K562 (cell line): ENCODE results near the gene OSTF1. TPM values are rescaled to one million over a fixed set of nuclear protein-coding genes. Genes with fewer than 3 reads are reported as not detected.

ENCODE experiments used
- ATAC-seq: fragments of 200-7000 bp; cut with Tn5 transposase; 3 replicates; pipeline ENCODE4 v1.9.1; 2020; ENCODE audit warnings: moderate library complexity
- BruUV-seq: library from RNA; stranded (reverse); fragments of 400-500 nt; replicated peaks from 2 replicates; lab custom pipeline; 2021; lab: Mats Ljungman, UMichigan
- CTCF ChIA-PET: fragments of 300-600 bp; formaldehyde crosslinking; extraction: SDS; loops from one replicate; lab custom pipeline; 2021; ENCODE audit warnings: low intra/inter-chr PET ratio; lab: Yijun Ruan, JAX
- POLR2A ChIA-PET: fragments of 300-600, 350-650 bp; sonication (Branson Sonifier 250); formaldehyde crosslinking; extraction: SDS; loops from one replicate; lab custom pipeline; 2021; ENCODE audit warnings: antibody characterized with exemption, inconsistent platforms; lab: Yijun Ruan, JAX
- DNase-seq, 4 experiments: peaks; one replicate each; pipeline versions ENCODE4 v3.0.0 to v3.0.0-alpha.2; 2011 to 2018; ENCODE audit warnings: low spot score in 3 of 4, mixed read lengths in 3 of 4; ENCODE audit errors: extremely low read depth in 1 of 4
- FAIRE-seq: peaks from 2 replicates; lab custom pipeline; 2011; peaks lifted over from hg19 to GRCh38; lab: Jason Lieb, UNC
- H2AFZ ChIP-seq: 2 replicates; pipeline ENCODE4 v1.6.0; 2011; ENCODE audit warnings: low read depth, low read length, control low read depth, inconsistent platforms
- H3K27ac ChIP-seq: fragments of 200-600 bp; 3 replicates; pipeline ENCODE4 v1.8.0; 2011; ENCODE audit warnings: low read depth, mild to moderate bottlenecking, control low read depth, inconsistent platforms, low read length, moderate library complexity, mixed read lengths; ENCODE audit errors: extremely low read depth
- H3K27me3 ChIP-seq, 2 experiments: fragments of 300-600 bp in 1 of 2; 2 replicates in 1 of 2; 3 replicates in 1 of 2; pipeline versions ENCODE4 v1.6.0 to v1.8.0; 2011; ENCODE audit warnings: inconsistent platforms in 2 of 2, low read length in 2 of 2, mild to moderate bottlenecking in 1 of 2, mixed read lengths in 1 of 2, moderate library complexity in 1 of 2; ENCODE audit not compliant: control insufficient read depth in 2 of 2, insufficient read depth in 2 of 2
- H3K36me3 ChIP-seq: fragments of 300-600 bp; 3 replicates; pipeline ENCODE4 v1.8.0; 2011; ENCODE audit warnings: mild to moderate bottlenecking, low read length, inconsistent platforms; ENCODE audit not compliant: control insufficient read depth, insufficient read depth
- H3K4me1 ChIP-seq, 2 experiments: fragments of 200-600 bp in 1 of 2; replicated peaks in 1 of 2; 2 replicates in 1 of 2; 3 replicates in 1 of 2; pipeline versions ENCODE4 v1.5.1 to v1.8.0; 2011; ENCODE audit warnings: inconsistent platforms in 2 of 2, low read length in 2 of 2, mild to moderate bottlenecking in 1 of 2, mixed read lengths in 1 of 2, moderate library complexity in 1 of 2; ENCODE audit not compliant: control insufficient read depth in 2 of 2, insufficient read depth in 2 of 2
- H3K4me2 ChIP-seq: 2 replicates; pipeline ENCODE4 v1.6.1; 2011; ENCODE audit warnings: low read length, control low read depth, inconsistent platforms, mixed read lengths; ENCODE audit not compliant: insufficient read depth
- H3K4me3 ChIP-seq: fragments of 200-600 bp; sonication (generic), shearing (Covaris generic); 2 replicates; pipeline ENCODE4 v1.5.1; 2016; ENCODE audit warnings: control low read depth, inconsistent platforms
- H3K79me2 ChIP-seq: fragments of 200-600 bp; 3 replicates; pipeline ENCODE4 v1.8.0; 2011; ENCODE audit warnings: low read length, inconsistent platforms; ENCODE audit not compliant: control insufficient read depth, insufficient read depth
- H3K9ac ChIP-seq, 2 experiments: 2 replicates each; pipeline versions ENCODE4 v1.6.0 to v1.6.1; 2011; ENCODE audit warnings: low read depth in 2 of 2, low read length in 2 of 2, control low read depth in 1 of 2, inconsistent platforms in 1 of 2, mild to moderate bottlenecking in 1 of 2, mixed read lengths in 1 of 2; ENCODE audit not compliant: insufficient read depth in 1 of 2
- H3K9me1 ChIP-seq: one replicate; pipeline ENCODE4 v1.6.0; 2011; ENCODE audit warnings: inconsistent platforms, mild to moderate bottlenecking, low read length, moderate library complexity; ENCODE audit not compliant: control insufficient read depth, insufficient read depth
- H3K9me3 ChIP-seq: replicated peaks from 2 replicates; pipeline ENCODE4 v1.5.1; 2011; ENCODE audit warnings: low read depth, low read length, inconsistent platforms; ENCODE audit not compliant: control insufficient read depth, insufficient read depth
- H4K20me1 ChIP-seq: replicated peaks from 2 replicates; pipeline ENCODE4 v1.6.1; 2011; ENCODE audit warnings: low read length, inconsistent platforms, mixed read lengths; ENCODE audit not compliant: control insufficient read depth, insufficient read depth
- CBX3 ChIP-seq, 2 experiments: IDR thresholded peaks; 1 replicate in 1 of 2; 2 replicates in 1 of 2; pipeline ENCODE4 v1.6.1; 2012; ENCODE audit warnings: inconsistent platforms in 2 of 2, low read length in 2 of 2, borderline replicate concordance in 1 of 2, control low read depth in 1 of 2
- CHCHD3 ChIP-seq: fragments of 250-450 bp; sonication (Bioruptor Pico); IDR thresholded peaks from 2 replicates; pipeline ENCODE4 v2.1.2; 2022; ENCODE audit warnings: mild to moderate bottlenecking
- CTCF ChIP-seq, 3 experiments: IDR thresholded peaks in 2 of 3; conservative IDR thresholded peaks in 1 of 3; 2 replicates each; pipeline ENCODE4 v1.5.1; 2011 to 2012; ENCODE audit warnings: low read length in 3 of 3, mild to moderate bottlenecking in 3 of 3, control low read depth in 2 of 3, improper control_type of control experiment in 1 of 3, inconsistent platforms in 1 of 3, low read depth in 1 of 3, mixed read lengths in 1 of 3, moderate library complexity in 1 of 3; ENCODE audit not compliant: insufficient read depth in 2 of 3
- DDX20 ChIP-seq: fragments of 450-650 bp; IDR thresholded peaks from 2 replicates; pipeline ENCODE4 v1.6.1; 2016; ENCODE audit warnings: missing genetic modification characterization, low read depth, mild to moderate bottlenecking, missing compliant biosample characterization, moderate library complexity
- ETS2 ChIP-seq: IDR thresholded peaks from 2 replicates; pipeline ENCODE4 v1.6.1; 2016; ENCODE audit warnings: borderline replicate concordance, missing genetic modification characterization, mild to moderate bottlenecking, moderate library complexity, missing compliant biosample characterization; ENCODE audit not compliant: poor library complexity, severe bottlenecking
- FOXA1 ChIP-seq: fragments of 450-650 bp; IDR thresholded peaks from 2 replicates; pipeline ENCODE4 v1.6.1; 2016; ENCODE audit warnings: mild to moderate bottlenecking, borderline replicate concordance
- HES1 ChIP-seq: fragments of 450-650 bp; IDR thresholded peaks from 2 replicates; pipeline ENCODE4 v1.6.1; 2016; ENCODE audit warnings: low read depth, mild to moderate bottlenecking, moderate library complexity
- MEIS2 ChIP-seq: fragments of 450-650 bp; IDR thresholded peaks from 2 replicates; pipeline ENCODE4 v1.6.1; 2014; ENCODE audit warnings: mild to moderate bottlenecking; ENCODE audit not compliant: partially characterized antibody
- POLR2G ChIP-seq: fragments of 200-400 bp; formaldehyde crosslinking; IDR thresholded peaks from 2 replicates; pipeline ENCODE4 v1.6.1; 2017; ENCODE audit warnings: low read depth, mild to moderate bottlenecking, antibody characterized with exemption, low read length, moderate library complexity
- POLR2H ChIP-seq: IDR thresholded peaks from 2 replicates; pipeline ENCODE4 v1.6.1; 2016; ENCODE audit warnings: missing genetic modification characterization, low read depth, mild to moderate bottlenecking, control low read depth, missing compliant biosample characterization, moderate library complexity
- XRCC4 ChIP-seq: IDR thresholded peaks from one replicate; pipeline ENCODE4 v1.6.1; 2011; ENCODE audit not compliant: insufficient read depth, insufficient read length; ENCODE audit errors: extremely low read depth
- ZC3H8 ChIP-seq: fragments of 450-650 bp; IDR thresholded peaks from 2 replicates; pipeline ENCODE4 v1.6.1; 2017
- ZKSCAN1 ChIP-seq: fragments of 150-350 bp; IDR thresholded peaks from 2 replicates; pipeline ENCODE4 v1.6.1; 2016; ENCODE audit warnings: low read depth, low read length
- ZNF354B ChIP-seq: fragments of 250-450 bp; sonication (Bioruptor Pico); IDR thresholded peaks from 2 replicates; pipeline ENCODE4 v1.4.0; 2020
- WGBS: fragments of 100-300 bp; shearing (Covaris generic); methylation state at CpG from one replicate; pipeline ENCODE4 v1.1.6; 2016; ENCODE audit warnings: low coverage, mixed read lengths; ENCODE audit not compliant: insufficient coverage; ENCODE audit errors: missing lambda C conversion rate; 5-methylcytosine and 5-hydroxymethylcytosine counted together
- in situ Hi-C: fragments of 300-500 bp; cut with MboI; formaldehyde crosslinking; loops from 4 replicates; pipeline ENCODE4 v1.15.0; 2018; ENCODE audit warnings: inconsistent platforms, mixed read lengths
- intact Hi-C: fragments of 100-400 bp; cut with micrococcal nuclease; formaldehyde crosslinking; loops from 2 replicates; pipeline ENCODE4 v1.14.2; 2022
- polyA plus RNA-seq, 8 experiments: library from polyadenylated mRNA; depleted of rRNA in 4 of 8; stranded (reverse) in 5 of 8; unstranded in 3 of 8; fragments of >200 nt; fragmentation: Nextera tagmentation in 2 of 8; fragmentation: Illumina TruSeq in 1 of 8; extraction: Ambion mirVana in 2 of 8; extraction: Trizol in 1 of 8; gene quantifications; 2 replicates each; pipeline versions ENCODE4 v1.2.1 to v1.2.3, GENCODE V29; 2011 to 2014; ENCODE audit warnings: inconsistent platforms in 1 of 8, missing spikeins in 1 of 8
- total RNA-seq, 7 experiments: library from RNA; depleted of rRNA in 6 of 7; stranded (reverse); fragments of >200 nt in 6 of 7; fragmentation: Illumina TruSeq in 2 of 7; extraction: Trizol in 2 of 7; gene quantifications; 2 replicates each; pipeline versions ENCODE4 v1.2.1 to v1.2.3, GENCODE V29; 2011 to 2021; ENCODE audit warnings: low replicate concordance in 1 of 7
- TF ChIP-seq, protein P1 (sequence below): fragments of 450-650 bp; IDR thresholded peaks from one replicate; pipeline ENCODE4 v1.6.1; 2018; ENCODE audit warnings: mild to moderate bottlenecking, moderate library complexity; ENCODE audit not compliant: partially characterized antibody
- TF ChIP-seq, protein P2 (sequence below): fragments of 250-450 bp; sonication (Bioruptor Pico); IDR thresholded peaks from 2 replicates; pipeline ENCODE4 v1.4.0; 2020; ENCODE audit warnings: mild to moderate bottlenecking, moderate library complexity
- TF ChIP-seq, protein P3 (sequence below): IDR thresholded peaks from 3 replicates; pipeline ENCODE4 v1.6.1; 2011; ENCODE audit warnings: borderline replicate concordance, mild to moderate bottlenecking; ENCODE audit not compliant: insufficient read length, insufficient read depth

Gene OSTF1
- total and polyA plus RNA-seq, 9 of the 15 experiments (the other 6 are each of a cell fraction or from before 2014, with no cell fraction given): 15.0 to 37.3 (median 23.0) TPM

DNA sequence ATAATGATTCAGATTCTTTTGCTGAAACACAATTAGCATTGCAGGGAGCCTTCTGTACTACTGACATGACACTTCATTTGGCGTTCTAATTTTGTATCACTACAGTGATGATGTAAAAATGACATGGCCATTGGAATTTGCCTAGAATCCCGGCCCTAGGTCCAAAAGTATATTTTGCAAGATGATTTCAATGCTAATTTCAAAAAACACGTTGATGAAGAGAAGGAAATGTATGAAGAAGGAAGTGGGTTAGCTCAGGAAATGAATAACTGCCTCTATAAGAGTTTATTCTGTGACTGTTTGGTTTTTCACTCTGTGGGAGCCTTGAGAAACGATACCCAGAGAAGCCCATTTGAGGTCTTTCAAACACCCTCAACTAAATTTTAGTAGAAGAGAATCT, 59.3 kb downstream of the OSTF1 start:
- Histone ChIP-seq H4K20me1 (no peaks in the 10 kb centered on the region), H3K9ac (no peak overlapping the region), H3K4me1 (no peaks in the 10 kb centered on the region; a peak in 1 of 5 replicates), H2AFZ (no peak overlapping the region), H3K27ac (no peak overlapping the region), H3K27me3 (no peaks in the 10 kb centered on the region), H3K9me1 (no peaks in the 10 kb centered on the region), H3K9me3 (no peaks in the 10 kb centered on the region), H3K79me2 (no peaks in the 10 kb centered on the region), H3K4me3 (no peak overlapping the region), H3K4me2 (no peak overlapping the region), H3K36me3 (no peaks in the 10 kb centered on the region)
- DNase-seq: no peak
- in situ Hi-C loops: no loop called here
- intact Hi-C loops: no loop called here
- ChIA-PET POLR2A (interaction anchor here (0.7 kb wide), 1 partner anchor 15 kb away, joined by 3 read pairs; no protein-coding TSS in a partner anchor), CTCF (no interaction called here)
- 53% methylated on average over 4 of the region's 4 CpGs for WGBS
- no TSS peak for BruUV-seq
- no peak for ATAC-seq
- FAIRE-seq: no peak
- no peak for TF ChIP-seq POLR2G
- no peak for TF ChIP-seq CTCF (IDR thresholded peaks at IDR 0.05 in 2 of 3, conservative IDR thresholded peaks at IDR 0.05 in 1 of 3; ENCODE audit: insufficient read depth in 2 of 3, low read depth in 1 of 3, low read length in 3 of 3)
- TF ChIP-seq CHCHD3 (CRISPR knock-in tag): no peak
- TF ChIP-seq, protein P1, sequence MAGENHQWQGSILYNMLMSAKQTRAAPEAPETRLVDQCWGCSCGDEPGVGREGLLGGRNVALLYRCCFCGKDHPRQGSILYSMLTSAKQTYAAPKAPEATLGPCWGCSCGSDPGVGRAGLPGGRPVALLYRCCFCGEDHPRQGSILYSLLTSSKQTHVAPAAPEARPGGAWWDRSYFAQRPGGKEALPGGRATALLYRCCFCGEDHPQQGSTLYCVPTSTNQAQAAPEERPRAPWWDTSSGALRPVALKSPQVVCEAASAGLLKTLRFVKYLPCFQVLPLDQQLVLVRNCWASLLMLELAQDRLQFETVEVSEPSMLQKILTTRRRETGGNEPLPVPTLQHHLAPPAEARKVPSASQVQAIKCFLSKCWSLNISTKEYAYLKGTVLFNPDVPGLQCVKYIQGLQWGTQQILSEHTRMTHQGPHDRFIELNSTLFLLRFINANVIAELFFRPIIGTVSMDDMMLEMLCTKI: no peak
- TF ChIP-seq FOXA1: no peak
- TF ChIP-seq, protein P2, sequence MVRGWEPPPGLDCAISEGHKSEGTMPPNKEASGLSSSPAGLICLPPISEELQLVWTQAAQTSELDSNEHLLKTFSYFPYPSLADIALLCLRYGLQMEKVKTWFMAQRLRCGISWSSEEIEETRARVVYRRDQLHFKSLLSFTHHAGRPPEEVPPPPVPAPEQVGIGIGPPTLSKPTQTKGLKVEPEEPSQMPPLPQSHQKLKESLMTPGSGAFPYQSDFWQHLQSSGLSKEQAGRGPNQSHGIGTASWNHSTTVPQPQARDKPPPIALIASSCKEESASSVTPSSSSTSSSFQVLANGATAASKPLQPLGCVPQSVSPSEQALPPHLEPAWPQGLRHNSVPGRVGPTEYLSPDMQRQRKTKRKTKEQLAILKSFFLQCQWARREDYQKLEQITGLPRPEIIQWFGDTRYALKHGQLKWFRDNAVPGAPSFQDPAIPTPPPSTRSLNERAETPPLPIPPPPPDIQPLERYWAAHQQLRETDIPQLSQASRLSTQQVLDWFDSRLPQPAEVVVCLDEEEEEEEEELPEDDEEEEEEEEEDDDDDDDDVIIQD (CRISPR knock-in tag): no peak
- no peak for TF ChIP-seq CBX3 (IDR thresholded peaks at IDR 0.05; ENCODE audit: borderline replicate concordance in 1 of 2, low read length in 2 of 2)
- TF ChIP-seq DDX20 (tag): no peak
- no peak for TF ChIP-seq HES1
- TF ChIP-seq ETS2 (tag): no peak
- no peak for TF ChIP-seq ZKSCAN1
- TF ChIP-seq, protein P3, sequence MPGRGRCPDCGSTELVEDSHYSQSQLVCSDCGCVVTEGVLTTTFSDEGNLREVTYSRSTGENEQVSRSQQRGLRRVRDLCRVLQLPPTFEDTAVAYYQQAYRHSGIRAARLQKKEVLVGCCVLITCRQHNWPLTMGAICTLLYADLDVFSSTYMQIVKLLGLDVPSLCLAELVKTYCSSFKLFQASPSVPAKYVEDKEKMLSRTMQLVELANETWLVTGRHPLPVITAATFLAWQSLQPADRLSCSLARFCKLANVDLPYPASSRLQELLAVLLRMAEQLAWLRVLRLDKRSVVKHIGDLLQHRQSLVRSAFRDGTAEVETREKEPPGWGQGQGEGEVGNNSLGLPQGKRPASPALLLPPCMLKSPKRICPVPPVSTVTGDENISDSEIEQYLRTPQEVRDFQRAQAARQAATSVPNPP: no peak
- TF ChIP-seq POLR2H (tag): no peak
- TF ChIP-seq MEIS2: no peak
- TF ChIP-seq ZNF354B (CRISPR knock-in tag): no peak
- no peak for TF ChIP-seq XRCC4
- TF ChIP-seq ZC3H8: no peak
